ENCODE measurements around the gene ADORA2B. TPM values are rescaled to one million over a fixed set of nuclear protein-coding genes. Genes with fewer than 3 reads are reported as not detected.

Gene ADORA2B
- 12.6 and 14.4 TPM in 2 replicates for polyA plus RNA-seq (2012; rRNA removed)
- polyA plus RNA-seq (2012; cell fraction: cytosol; rRNA removed), result 9.2 and 13.8 TPM in 2 replicates
- 6.8 and 8.1 TPM in 2 replicates for polyA plus RNA-seq (2012; cell fraction: nucleus; rRNA removed)

GRCh38 chr17:15944759-15945526 lies at the start of gene ADORA2B:
Gene ADORA2B (plus strand): TSS chr17:15945130. CDS start chr17:15945249, 119 bp downstream.
- POLR2A ChIA-PET, result interaction anchor here (1.0 kb wide), 1 partner anchor 55 kb away, joined by 3 read pairs; the partner anchor contains the start of genes TTC19 and ZSWIM7
- H3K36me3 ChIP-seq (replicated peaks in 1 of 2; ENCODE audit: control insufficient read depth in 1 of 2, insufficient read depth in 2 of 2, low read length in 1 of 2), result no peaks in the 10 kb centered on the region
- 8% methylated on average over 4 of the region's 88 CpGs for WGBS (ENCODE audit: low lambda C conversion rate)
- no peaks in the 10 kb centered on the region for H4K20me1 ChIP-seq (ENCODE audit: insufficient read depth)
- H3K4me2 ChIP-seq, result peak within 1 kb of the TSS; percentile 95
- no peaks in the 10 kb centered on the region for H3K27me3 ChIP-seq (ENCODE audit: insufficient read depth)
- no peaks in the 10 kb centered on the region for H3K9me2 ChIP-seq
- peak; percentile 94 for DNase-seq
- TF ChIP-seq USF1 (IDR thresholded peaks at IDR 0.05; ENCODE audit: borderline replicate concordance, low read depth) (no peak), FOXJ3 (CRISPR knock-in tag; IDR thresholded peaks at IDR 0.05) (no peak), RAD21 (IDR thresholded peaks at IDR 0.05; ENCODE audit: low read length) (peak; percentile 54), CTCF (IDR thresholded peaks at IDR 0.05) (peak; percentile 51), SIN3A (IDR thresholded peaks at IDR 0.05; ENCODE audit: borderline replicate concordance, low read depth, low read length) (peak; percentile 26; the same call in 1 of the 2 replicates), MAX (IDR thresholded peaks at IDR 0.05; ENCODE audit: low read depth) (peak; percentile 92; the same call in 1 of the 2 replicates), EZH2phosphoT487 (IDR thresholded peaks at IDR 0.05; ENCODE audit: borderline replicate concordance, low read depth) (no peak), SMC3 (IDR thresholded peaks at IDR 0.05; ENCODE audit: low read depth, low read length) (peak; percentile 37), RCOR1 (IDR thresholded peaks at IDR 0.05; ENCODE audit: low read length) (no peak), TAF1 (IDR thresholded peaks at IDR 0.05; ENCODE audit: borderline replicate concordance, low read depth, low read length) (peak; percentile 27; the same call in 1 of the 2 replicates), PBX3 (IDR thresholded peaks at IDR 0.05) (peak; percentile 89)
- no peak within 1 kb of the TSS for H3K27ac ChIP-seq (ENCODE audit: low read depth in 2 of 2, low read length in 1 of 2)
- H3F3A ChIP-seq (replicated peaks; ENCODE audit: insufficient read depth), result no peaks in the 10 kb centered on the region
- H3K4me1 ChIP-seq (ENCODE audit: control insufficient read depth in 1 of 2, insufficient read depth in 2 of 2, low read depth in 1 of 2, low read length in 1 of 2), result peaks cover 0 to 7% of the 10 kb centered on the region in 2 experiments; a peak in 1 of 4 replicates
- peak within 1 kb of the TSS; percentile 57 to 71 for H3K4me3 ChIP-seq (ENCODE audit: low read depth in 2 of 2, low read length in 1 of 2)
- H3K9me3 ChIP-seq, result no peaks in the 10 kb centered on the region
- no peaks in the 10 kb centered on the region for H3K79me2 ChIP-seq (ENCODE audit: insufficient read depth)
- H3K9ac ChIP-seq, result peak within 1 kb of the TSS; percentile 73
- H2AFZ ChIP-seq (ENCODE audit: low read depth), result peak within 1 kb of the TSS; percentile 91
- CTCF ChIA-PET, result interaction anchor here (0.6 to 4.0 kb wide), 27 partner anchors 8 to 637 kb away, joined by 3 to 42 read pairs (median 4); partner anchors contain the start of genes TTC19 and ZSWIM7
